NB4 (cell line): ENCODE data around the gene GNB1.

ENCODE experiments used
- MYC ChIP-seq: IDR thresholded peaks from 2 replicates; pipeline ENCODE4 v1.6.1; 2011; ENCODE audit warnings: low read depth, low read length
- POLR2A ChIP-seq: IDR thresholded peaks from 2 replicates; pipeline ENCODE4 v1.6.1; 2011; ENCODE audit warnings: mild to moderate bottlenecking; ENCODE audit not compliant: insufficient read length; ENCODE audit errors: extremely low read depth
- TF ChIP-seq, protein P1 (sequence below): IDR thresholded peaks from one replicate; pipeline ENCODE4 v1.5.1; 2012; ENCODE audit warnings: low read depth, low read length

DNA sequence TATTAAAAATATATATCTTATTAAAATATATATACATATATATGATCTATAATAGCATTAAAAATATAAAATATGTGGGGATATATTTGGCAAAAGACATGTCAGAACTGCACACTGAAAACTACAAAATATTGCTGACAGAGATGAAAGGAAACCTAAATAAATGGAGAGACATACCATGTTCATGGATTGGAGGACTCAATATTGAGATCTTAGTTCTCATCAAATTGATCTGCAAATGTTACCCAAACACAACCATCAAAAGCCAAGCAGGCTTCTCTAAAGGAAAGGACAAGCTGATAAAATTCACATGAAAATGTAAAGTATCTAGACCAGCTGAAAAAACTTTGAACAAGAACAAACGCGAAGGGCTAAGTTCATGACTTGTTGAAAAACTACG lies 119.8 kb downstream of the GNB1 start:
- no peak for TF ChIP-seq POLR2A
- TF ChIP-seq, protein P1, sequence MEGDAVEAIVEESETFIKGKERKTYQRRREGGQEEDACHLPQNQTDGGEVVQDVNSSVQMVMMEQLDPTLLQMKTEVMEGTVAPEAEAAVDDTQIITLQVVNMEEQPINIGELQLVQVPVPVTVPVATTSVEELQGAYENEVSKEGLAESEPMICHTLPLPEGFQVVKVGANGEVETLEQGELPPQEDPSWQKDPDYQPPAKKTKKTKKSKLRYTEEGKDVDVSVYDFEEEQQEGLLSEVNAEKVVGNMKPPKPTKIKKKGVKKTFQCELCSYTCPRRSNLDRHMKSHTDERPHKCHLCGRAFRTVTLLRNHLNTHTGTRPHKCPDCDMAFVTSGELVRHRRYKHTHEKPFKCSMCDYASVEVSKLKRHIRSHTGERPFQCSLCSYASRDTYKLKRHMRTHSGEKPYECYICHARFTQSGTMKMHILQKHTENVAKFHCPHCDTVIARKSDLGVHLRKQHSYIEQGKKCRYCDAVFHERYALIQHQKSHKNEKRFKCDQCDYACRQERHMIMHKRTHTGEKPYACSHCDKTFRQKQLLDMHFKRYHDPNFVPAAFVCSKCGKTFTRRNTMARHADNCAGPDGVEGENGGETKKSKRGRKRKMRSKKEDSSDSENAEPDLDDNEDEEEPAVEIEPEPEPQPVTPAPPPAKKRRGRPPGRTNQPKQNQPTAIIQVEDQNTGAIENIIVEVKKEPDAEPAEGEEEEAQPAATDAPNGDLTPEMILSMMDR: no peak
- no peak for TF ChIP-seq MYC
